NCI-H748 (cell line): ENCODE measurements around the gene PLXND1.

Experiments used
- DNase-seq: peaks from one replicate; lab custom pipeline; 2025; ENCODE audit not compliant: unreplicated experiment; lab: John Stamatoyannopoulos, UW

The PLXND1 gene

DNA sequence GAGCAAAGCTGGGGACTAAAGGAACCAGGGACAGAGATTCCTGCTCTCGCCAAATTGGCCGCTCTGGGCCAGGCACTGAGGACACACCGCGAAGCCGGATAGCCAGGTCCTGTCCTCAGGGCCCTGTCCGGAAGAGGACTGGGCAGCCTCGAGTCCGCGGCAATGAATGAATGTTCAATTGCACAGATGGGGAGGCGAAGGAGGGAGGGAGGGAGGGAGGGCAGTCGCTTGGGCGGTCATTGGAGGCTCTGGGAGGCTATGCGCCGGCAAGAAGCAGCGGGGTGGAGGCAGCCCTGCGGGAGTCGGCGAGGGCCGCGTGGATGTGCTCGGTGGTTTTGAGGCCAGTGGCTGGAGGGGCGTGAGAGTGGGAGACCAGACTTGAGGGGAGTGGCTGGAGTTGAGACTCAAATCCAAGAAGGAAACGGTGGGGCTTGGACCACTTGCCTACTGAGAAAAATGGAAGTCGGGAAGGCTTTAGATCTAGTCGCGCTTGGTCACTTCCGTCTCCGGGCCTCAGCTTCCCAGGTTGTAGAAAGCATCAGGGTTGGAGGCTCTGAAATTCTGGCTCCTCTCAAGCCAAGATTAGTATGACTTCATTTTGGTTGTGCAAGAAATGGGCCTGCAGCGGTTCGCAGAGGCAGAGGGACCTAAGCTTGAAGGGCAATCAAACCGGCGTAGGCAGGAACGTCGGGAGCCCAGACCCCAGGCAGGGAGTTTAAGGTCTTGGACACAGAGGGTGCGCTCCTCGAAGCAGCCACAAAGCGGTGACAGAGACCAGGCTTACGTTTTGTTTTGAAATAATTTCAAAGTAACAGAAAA, 21.1 kb upstream of the PLXND1 start:
- peak; percentile 79 for DNase-seq

DNA sequence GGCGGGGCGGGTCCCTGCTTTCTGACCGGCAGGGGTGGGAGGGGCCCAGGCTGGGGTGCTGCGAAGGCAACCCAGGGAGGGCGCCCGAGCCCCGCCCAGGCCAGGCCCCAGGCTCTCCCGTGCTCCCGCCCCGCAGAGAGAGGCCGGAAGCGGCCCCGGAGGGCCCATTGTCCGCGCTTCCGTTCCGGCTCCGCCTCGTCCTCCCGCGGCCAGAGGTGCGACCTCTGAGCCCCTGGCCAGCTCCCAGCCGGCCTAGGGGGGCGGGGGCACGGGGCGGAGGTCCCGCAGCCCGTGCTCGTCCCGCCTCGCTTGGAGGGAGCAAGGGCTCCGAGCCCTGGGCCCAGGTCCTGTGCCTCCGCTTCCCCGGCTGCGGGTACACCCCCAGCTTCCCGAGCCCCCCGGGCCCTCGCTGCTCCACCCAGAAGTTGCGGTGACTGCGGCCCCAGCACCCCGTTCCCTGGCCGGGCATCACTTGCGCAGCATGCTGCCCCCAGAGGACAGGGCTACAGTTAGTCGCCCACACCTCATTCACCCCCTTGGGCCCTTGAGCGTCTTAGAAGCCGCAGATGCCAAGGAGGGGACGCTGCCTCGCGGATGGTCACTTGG, 20.4 kb upstream of the PLXND1 start:
- DNase-seq, result peak; percentile 78

DNA sequence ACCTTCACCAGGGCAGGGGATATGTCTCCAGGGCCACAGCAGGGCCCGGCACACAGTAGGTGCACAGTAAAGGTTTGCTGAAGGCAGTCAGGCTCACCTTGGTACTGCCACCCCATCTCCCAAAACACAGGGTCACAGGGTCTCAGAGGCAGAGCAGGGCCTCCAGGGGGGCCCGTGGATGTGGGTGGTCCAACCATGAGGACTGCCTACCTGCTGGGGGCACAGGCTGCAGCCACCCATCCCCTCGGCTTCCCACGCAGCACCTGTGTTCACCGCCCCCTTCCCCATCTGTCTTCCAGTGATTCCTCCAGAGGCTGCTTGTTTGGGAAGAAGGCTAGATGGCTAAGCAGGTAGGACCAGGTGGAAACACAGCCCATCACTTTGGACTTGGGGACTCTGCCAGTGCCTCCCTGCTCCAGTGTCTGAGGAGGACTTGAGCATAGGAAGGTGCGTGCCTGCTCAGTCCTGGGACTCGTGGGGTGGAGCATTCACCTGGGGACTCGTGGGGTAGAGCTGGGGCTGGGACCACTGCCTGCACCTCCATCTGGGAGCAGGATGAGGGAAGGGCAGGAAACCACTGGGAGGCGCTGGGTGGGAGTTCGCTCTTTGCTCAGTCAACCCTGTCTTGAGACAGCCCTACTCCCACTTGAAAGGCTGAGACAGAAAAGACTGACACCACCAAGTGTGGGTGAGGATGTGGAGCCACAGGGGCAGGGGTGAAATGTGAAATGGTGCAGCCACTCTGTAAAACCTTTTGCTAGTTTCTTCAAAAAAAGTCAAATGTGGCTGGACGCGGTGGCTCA, 18.8 kb upstream of the PLXND1 start:
- no peak for DNase-seq

DNA sequence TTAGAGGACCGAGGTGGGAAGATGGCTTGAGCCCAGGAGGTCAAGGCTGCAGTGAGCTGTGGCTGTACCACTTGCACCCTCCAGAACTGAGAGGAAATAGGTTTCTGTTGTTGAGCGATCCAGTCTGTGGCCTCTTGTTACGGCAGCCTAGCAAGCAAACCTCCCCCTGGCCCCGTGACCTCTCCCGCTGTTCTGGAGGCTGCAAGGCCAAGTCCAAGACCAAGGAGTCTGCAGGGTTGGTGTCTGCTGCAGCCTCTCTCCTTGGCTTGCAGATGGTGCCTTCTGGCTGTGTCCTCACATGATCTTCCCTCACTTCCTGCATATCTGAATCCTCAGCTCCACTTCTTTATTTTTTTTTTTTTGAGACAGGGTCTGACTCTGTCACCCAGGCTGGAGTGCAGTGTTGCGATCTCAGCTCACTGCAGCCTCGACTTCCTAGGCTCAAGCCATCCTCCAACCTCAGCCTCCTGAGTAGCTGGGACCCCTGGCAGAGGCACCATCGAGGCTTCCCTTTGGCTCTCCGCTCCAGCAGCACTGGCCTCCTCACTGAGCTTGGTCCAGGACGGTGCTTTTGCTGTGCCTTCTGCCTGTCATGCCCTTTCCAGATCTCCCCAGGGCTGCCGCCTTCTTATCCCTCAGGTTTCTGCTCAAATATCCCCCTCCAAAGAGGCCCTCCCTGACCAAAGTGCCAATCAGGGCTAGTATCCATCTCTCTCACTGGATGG, 18.0 kb upstream of the PLXND1 start:
- DNase-seq, result no peak

DNA sequence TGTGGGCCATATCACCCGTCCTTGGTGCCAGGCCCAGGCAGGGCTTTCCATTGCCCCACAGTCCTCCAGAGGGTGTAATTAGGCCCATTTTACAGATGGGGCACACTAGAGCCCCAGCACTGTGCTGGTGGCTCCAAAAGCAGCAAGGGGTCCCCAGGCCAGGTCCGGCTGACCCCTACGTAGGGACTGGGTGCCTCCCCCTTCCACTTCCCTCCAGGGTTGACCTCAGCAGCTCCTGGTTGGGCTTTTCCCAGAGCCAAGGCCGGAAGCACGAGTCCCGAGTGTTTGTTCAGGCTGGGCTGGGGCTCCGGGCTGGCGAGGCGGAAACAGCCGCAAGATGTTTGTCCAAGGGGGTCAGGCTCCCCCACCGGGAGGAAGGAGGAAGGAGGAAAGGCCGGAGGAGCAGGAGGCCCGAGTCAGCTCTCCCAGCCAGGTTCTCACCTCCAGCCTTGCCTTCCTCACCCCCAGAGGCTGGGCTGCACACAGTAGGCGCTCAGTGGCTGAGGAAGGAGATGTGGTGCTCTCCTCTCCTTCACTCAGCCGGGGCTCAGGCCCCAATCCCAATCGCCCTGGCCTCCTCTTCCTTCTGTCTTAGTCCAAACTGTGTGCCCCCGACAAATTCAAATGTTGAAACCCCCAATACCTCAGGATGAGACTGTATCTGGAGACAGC, 17.1 kb upstream of the PLXND1 start:
- peak; percentile 5 for DNase-seq

DNA sequence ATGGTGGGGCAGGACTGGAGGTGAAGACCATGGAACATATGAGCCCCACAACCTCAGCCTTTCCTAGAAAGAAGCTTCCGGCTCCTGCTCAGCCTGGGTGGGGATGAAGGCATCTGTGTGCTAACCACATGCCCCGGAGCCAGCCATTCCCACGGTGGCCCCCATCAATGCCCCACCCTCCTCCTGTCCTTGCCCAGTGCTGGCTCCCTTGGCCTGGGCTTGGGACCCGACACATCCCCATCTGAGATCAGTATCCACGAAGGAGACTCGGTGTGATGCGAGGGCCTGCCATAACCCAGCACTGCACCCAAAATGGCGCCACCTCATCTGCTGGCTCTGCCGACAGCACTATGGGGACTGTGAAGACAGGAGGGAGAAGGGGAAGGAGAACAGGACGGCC, 16.5 kb upstream of the PLXND1 start:
- DNase-seq, result no peak

DNA sequence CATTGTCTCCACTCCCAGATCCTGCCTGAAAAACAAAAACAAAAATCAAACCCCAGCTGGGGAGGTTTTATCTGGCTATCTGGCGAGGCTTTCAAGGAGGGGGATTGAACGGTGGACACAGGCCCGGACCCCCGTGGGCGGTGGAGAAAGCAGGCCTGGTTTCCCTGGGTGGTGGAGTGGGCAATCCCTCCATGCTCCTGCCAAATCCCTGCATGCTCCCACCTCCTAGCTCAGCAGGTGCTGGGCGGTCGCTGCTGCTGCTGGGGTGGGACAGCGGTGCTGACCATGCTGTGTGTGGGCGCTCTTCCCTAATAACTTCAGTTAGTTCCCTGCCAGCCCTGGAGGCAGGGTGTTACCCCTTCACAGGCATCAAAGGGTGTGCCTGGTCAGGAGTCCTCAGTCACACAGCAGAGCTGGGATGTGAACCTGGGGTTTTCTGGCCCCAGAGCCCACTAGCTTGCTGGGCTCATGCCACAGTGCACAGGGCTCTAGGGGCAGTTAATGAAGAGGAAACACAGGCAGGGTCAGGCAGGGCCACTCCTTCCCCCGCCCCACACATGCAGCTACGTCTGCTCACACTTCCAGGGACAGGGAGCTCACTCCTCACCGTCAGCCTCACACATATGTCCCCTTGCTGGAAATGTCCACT, 15.9 kb upstream of the PLXND1 start:
- no peak for DNase-seq

DNA sequence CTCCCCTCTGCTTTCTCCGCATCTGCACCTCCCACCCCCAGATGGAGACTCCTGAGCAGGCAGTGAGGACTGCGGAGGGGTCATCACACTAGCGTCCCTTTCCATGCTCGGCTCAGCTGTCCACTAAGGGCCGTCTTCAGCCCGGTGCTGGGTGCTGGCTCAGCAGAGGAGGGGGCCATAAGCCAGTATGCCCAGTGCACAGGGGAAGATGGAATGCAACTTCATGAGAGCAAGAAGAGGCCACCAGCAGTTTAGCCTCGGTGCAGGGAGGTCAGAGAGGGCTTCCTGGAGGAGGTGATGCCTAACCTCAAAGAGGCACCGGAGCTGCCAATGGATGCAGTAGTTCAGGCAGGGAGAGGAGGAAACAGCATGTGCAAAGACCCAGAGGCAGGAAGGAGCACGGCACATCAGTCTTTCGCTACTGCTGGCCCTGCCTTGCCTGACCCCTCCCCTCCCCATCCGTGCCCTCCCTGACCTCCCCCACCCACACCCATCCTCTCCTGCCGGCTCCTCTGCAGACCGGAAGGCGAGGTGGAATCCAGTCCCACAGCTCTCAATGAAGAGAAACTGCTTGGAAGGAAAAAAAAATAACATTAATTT, 15.2 kb upstream of the PLXND1 start:
- DNase-seq, result no peak

DNA sequence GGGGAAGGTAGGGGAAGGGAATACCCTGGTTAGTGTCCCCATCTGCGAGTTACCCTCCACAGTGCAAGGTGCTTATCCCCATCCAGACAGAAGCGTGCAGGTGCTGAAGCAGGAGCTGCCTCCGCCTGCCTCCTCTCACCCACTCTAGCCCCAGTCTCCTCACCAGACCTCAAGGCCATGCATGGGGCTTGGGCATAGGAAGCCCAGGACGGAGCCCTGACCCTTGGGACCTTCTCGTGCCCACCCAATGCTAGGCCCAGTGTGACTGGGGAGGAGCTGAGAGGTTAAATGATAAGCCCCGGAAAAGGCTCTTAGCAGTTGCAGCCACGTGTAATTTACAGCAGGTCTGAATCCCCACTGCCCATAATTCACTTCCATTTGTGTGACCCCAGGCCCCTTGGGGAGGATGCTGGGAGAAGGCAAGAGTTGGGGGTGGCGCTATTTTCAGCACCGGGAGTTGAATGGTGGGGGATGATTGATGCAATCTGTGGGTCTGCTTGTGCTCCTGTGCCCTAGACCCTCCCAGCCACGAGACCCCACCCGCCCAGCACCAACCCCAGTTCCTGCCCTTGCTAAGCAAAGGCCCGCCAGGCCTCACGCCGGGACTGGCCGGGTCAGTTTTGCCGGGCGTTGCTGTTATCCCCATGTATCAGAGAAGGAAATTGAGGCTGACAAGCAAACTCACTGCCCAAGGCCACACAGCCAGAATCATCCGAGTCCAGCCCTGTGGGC, 14.5 kb upstream of the PLXND1 start:
- DNase-seq, result no peak

DNA sequence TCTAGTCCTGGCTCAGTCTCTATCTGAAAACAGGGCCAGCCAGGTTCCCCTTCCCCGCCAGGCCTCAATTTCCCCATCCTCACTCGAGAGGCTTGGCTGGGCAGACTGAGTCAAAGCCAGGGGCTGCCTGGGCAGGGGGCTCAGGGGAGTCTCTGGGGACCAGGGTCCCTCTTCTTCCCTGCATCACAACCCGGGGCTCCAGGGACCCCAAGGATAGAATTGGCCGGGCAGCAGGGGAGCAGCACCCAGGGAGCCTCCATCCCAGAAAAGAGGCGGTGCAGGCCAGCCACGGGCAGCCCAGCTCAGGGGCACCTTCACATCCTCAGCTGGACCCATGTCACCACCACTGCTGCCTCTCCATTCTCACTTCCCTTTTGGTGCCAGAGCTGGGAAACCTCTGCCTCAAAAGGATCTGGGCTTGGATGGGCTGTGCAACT, 13.3 kb upstream of the PLXND1 start:
- DNase-seq, result no peak

DNA sequence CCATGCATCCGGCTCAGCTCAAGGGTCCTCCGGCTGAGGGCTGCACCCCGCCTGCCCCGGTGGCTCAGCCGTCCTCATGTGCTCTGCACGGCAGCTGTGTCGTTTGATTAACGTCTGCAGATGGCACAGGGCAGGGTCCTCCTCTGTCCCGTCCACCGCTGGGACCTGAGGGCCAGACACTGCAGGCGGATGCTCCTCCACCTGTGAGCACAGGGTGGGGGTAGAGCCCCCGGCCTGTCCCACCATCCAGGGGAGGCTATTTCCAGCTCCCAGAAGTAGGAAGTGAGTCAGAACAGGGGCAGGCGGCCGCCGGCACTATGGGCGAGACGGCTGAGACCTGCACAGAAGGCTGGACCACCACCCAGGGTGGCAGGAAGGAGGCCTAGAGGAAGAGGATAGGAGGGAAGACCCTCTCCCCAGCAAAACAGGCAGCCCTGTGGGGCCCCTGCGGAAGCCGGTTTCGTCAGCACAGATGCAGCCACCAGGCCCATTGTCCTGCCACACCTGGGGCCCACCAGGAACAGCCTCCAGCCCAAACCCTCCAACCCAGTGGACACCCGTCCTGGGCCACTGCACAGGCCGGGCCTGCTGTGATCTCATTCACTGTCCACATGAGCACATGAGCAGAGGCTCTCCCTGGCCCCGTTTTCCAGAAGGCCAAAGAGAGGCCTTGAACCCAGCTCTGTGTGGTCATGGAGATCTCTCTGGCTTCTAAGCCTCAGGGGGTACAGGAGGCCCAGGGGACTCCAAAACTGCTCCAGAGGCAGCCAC, 12.6 kb upstream of the PLXND1 start:
- no peak for DNase-seq

DNA sequence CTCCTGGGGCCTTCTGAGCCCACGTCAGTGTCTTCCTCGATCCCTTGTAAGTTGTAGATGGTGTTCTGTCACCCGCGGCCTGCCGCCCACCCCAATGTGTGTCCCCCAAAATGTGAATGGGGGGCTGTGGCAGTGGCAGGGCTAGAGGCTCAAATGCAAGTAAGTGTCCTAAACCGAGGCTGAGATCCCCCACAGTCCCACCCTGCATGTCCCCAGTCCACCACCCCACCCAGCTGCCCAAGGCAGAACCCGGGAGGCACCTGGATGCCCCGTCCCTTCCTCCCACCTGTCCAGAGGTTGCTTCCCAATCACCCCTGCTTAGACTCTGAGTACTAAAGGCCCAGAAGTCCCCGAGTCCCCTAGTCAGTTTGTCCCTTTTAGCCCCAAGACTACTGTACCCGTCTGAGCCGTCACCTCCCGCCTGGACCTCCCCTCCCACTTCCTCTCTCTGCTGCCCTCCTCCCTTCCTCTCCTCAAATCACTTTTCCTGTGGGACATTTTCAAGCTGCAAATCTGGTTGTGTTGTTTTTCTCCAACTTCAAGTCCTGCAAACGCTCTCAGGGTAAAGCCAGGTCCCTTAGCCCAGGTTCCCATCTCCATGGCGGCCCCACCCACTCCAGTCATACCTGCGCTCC, 11.8 kb upstream of the PLXND1 start:
- DNase-seq, result no peak

DNA sequence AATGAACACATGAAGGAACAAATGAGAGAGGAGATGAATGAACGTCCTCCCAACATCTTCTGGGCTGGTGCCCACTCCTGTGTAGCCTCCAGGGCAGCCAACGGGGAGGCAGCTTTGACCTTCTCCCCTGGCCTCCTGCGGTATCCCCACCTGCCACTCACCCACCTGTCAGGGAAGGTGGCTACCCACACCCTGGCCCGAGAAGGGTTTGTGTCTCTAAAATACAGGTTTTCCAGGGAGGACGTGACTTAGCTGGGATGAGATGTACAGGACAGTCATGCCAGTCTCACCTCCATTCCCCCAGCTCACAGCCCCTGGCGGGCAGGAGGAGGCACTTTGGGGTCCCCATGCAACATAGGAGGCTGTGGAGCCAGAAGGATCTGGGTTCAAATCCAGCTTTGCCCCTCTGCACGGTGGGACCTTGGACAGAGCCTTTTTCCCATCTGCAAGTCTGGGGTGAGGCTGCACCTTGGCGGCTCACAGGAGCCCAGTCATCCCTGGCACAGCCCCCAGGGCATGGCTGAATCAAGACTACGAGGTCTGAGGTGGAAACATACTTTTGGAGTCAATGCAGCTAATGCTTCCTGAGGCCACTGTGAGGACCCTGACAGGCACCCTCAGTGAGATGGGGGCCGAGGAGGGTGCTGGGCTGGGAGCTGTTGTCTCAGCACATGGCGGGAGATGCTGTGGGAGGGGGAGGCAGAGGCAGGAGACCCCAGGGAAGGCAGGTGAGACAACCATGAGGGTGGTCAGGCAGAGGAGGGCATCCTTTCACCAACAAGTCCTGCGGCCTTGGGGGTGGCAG, 11.1 kb upstream of the PLXND1 start:
- DNase-seq, result no peak

DNA sequence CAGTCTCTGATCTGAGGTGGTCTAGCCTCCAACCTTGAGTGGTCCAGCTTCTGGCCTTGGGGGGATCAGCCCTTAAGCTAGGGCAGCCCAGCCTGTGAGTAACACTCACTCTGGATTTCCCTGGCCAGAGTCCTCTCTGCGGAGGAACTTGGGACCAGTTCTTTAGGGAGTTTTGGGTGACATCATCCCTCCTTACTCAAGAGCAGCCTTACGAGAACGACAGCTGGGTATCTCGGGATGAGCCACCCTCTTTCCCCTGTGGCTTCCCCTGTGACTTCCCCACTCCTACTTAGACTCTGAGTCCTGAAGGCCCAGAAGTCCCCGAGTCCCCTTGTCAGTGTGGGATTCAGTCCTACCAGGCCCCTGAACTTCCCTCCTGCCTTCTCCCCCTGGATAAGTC, 10.2 kb upstream of the PLXND1 start:
- no peak for DNase-seq

DNA sequence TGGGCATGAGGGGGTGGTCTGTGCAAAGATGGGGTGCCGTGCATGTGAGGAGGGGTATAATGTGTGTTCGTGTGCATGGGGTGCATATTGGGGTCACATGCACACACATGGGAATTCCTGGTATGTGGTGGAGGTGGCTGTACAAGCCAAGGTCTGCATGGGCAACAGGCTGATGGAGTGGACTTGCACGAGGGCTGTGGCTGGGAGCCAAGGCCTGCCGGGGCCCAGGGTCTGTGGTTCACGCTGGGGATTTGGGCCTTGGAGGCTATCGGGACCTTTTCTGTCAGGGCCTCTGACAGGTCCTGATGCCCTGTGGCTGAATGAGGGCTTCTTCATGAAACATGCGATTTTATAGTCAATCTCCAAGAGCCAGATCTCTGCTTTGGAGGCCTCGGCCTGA, 9.8 kb upstream of the PLXND1 start:
- DNase-seq, result no peak

DNA sequence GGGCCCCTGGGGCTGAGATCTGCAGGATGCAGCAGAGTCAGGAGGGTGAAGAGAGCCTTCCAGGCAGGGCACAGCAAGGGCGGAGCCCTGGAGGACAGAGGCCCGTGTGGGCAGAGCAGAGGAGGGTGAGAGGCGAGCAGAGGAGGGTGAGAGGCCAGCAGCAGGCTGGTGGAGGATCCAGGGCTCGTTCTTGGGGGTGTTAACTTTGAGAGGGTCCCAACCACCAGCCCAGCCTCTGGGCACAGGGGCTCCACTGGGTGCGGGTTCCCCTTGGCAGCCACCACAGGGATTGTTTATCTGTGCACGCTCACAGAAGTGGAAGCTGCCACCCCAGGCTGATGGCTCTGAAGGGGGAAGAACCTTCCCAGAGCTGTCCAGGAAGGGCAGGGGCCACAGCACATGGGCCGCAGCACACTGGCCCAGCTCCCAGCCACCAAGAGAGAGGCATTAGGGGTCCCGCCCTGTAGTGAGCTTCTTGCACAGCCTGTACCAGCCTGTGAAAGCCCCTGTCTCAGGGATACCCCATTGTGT, 9.3 kb upstream of the PLXND1 start:
- no peak for DNase-seq

DNA sequence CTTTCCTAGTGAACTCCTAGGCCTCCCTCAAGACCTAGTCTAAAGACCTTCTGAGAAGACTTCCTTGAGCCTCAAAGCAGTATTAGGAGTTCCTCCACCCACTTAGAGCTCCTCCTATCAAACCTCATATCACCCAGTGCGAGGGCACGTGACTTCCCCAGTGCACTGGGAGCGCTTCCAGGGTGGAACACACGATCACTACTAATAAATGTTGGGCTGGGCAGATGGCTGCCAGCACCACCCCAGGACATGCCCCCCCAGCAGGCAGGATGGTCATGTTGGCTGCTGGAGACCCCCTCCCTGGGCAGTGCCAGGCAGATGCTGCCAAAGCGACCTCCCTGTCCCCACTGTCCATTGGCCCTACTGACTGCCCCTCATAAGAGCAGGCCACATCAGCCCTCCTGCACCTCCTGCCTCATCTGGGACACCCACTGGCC, 8.5 kb upstream of the PLXND1 start:
- no peak for DNase-seq
